Spleen (tissue), 7 donors: ENCODE measurements around the gene ERGIC1.

Experiments
- POLR2A ChIP-seq, 3 donors: fragments of 450-650 bp; IDR thresholded peaks; one replicate each; pipeline ENCODE4 v1.5.1; 2017; ENCODE audit warnings: antibody characterized with exemption in 3 of 3, mild to moderate bottlenecking in 1 of 3
- POLR2AphosphoS5 ChIP-seq, 3 donors: sonication (generic); formaldehyde crosslinking; IDR thresholded peaks; one replicate each; pipeline ENCODE4 v1.5.1; 2017; ENCODE audit warnings: antibody characterized with exemption in 3 of 3
- TF ChIP-seq, protein P1 (sequence below), 11 experiments: fragments of 200-600 bp in 7 of 11; fragments of 450-650 bp in 4 of 11; sonication (generic) in 4 of 11; IDR thresholded peaks in 8 of 11; conservative IDR thresholded peaks in 3 of 11; 1 replicate in 7 of 11; 2 replicates in 4 of 11; pipeline versions ENCODE4 v1.4.0 to v1.8.0; 2016 to 2021; ENCODE audit warnings: antibody characterized with exemption in 11 of 11, inconsistent platforms in 4 of 11, mild to moderate bottlenecking in 1 of 11
- donor health status: DM: no; HTN: no; CAD: no; lungs with moderate emphysema.
- donor health status: DM: no; HTN: no; CAD: no.
- donor health status: DM: no; HTN: no; CAD: no.

GRCh38 chr5:172898218-172898842 is 64.3 kb downstream of the ERGIC1 start:
- TF ChIP-seq POLR2A (IDR thresholded peaks at IDR 0.05) (no peak), POLR2AphosphoS5 (IDR thresholded peaks at IDR 0.05) (no peak)
- TF ChIP-seq, protein P1, sequence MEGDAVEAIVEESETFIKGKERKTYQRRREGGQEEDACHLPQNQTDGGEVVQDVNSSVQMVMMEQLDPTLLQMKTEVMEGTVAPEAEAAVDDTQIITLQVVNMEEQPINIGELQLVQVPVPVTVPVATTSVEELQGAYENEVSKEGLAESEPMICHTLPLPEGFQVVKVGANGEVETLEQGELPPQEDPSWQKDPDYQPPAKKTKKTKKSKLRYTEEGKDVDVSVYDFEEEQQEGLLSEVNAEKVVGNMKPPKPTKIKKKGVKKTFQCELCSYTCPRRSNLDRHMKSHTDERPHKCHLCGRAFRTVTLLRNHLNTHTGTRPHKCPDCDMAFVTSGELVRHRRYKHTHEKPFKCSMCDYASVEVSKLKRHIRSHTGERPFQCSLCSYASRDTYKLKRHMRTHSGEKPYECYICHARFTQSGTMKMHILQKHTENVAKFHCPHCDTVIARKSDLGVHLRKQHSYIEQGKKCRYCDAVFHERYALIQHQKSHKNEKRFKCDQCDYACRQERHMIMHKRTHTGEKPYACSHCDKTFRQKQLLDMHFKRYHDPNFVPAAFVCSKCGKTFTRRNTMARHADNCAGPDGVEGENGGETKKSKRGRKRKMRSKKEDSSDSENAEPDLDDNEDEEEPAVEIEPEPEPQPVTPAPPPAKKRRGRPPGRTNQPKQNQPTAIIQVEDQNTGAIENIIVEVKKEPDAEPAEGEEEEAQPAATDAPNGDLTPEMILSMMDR (IDR thresholded peaks at IDR 0.05 in 8 of 11, conservative IDR thresholded peaks at IDR 0.05 in 3 of 11), result no peak
